ENCODE data around the gene ZNRD2.

DNA sequence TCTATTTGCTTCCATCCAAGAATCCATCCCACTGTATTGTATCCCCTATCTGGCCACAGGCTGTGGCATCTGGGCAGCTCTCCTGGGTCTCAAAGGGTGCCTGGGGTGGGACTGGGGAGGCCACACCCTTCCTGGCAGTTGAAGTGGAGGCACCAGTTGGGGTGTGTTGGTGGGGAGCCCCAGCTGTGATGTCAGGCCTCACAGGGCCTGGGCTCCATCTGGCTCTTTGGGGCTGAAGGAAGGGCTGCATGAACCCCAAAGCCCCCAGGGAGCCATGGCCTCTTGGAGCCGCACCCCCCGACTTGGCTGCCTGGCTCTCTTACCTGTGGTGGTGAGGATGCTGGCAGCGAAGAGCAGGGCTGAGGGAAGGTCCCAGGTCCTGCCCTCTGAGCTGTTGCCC lies 24.9 kb downstream of the ZNRD2 start:
- TF ChIP-seq, protein P1, sequence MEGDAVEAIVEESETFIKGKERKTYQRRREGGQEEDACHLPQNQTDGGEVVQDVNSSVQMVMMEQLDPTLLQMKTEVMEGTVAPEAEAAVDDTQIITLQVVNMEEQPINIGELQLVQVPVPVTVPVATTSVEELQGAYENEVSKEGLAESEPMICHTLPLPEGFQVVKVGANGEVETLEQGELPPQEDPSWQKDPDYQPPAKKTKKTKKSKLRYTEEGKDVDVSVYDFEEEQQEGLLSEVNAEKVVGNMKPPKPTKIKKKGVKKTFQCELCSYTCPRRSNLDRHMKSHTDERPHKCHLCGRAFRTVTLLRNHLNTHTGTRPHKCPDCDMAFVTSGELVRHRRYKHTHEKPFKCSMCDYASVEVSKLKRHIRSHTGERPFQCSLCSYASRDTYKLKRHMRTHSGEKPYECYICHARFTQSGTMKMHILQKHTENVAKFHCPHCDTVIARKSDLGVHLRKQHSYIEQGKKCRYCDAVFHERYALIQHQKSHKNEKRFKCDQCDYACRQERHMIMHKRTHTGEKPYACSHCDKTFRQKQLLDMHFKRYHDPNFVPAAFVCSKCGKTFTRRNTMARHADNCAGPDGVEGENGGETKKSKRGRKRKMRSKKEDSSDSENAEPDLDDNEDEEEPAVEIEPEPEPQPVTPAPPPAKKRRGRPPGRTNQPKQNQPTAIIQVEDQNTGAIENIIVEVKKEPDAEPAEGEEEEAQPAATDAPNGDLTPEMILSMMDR (IDR thresholded peaks at IDR 0.05; ENCODE audit: low read length) = no peak
- TF ChIP-seq EZH2 (optimal IDR thresholded peaks at IDR 0.05; ENCODE audit: low read depth, low read length) (no peak), EZH2phosphoT487 (IDR thresholded peaks at IDR 0.05; ENCODE audit: low read length) (no peak)
